K562 (cell line): ENCODE data around the gene SLC31A1. TPM values are rescaled to one million over a fixed set of nuclear protein-coding genes. Genes with fewer than 3 reads are reported as not detected.
A peak's percentile ranks its signal among the peaks of the same experiment; 100 is the strongest.

Source experiments
- BCOR ChIP-seq: fragments of 450-650 bp; IDR thresholded peaks from 2 replicates; pipeline ENCODE4 v1.6.1; 2016
- CAMTA2 ChIP-seq: fragments of 250-450 bp; sonication (Bioruptor Pico); conservative IDR thresholded peaks from 2 replicates; pipeline ENCODE4 v1.5.1; 2022
- CBFA2T2 ChIP-seq: fragments of 450-650 bp; conservative IDR thresholded peaks from 2 replicates; pipeline ENCODE4 v1.6.1; 2017; ENCODE audit warnings: mild to moderate bottlenecking
- NKRF ChIP-seq: fragments of 450-650 bp; IDR thresholded peaks from 2 replicates; pipeline ENCODE4 v1.6.1; 2016; ENCODE audit warnings: borderline replicate concordance
- PHF8 ChIP-seq: fragments of 200-600 bp; sonication (generic); IDR thresholded peaks from 2 replicates; pipeline ENCODE4 v1.6.1; 2012; ENCODE audit warnings: mixed run types, mild to moderate bottlenecking, inconsistent platforms, low read length, moderate library complexity, borderline replicate concordance
- POLR2B ChIP-seq: fragments of 450-650 bp; IDR thresholded peaks from 2 replicates; pipeline ENCODE4 v1.6.1; 2018; ENCODE audit warnings: low read depth; ENCODE audit not compliant: partially characterized antibody
- POLR2H ChIP-seq: IDR thresholded peaks from 2 replicates; pipeline ENCODE4 v1.6.1; 2016; ENCODE audit warnings: missing genetic modification characterization, low read depth, mild to moderate bottlenecking, control low read depth, missing compliant biosample characterization, moderate library complexity
- PYGO2 ChIP-seq: fragments of 450-650 bp; IDR thresholded peaks from 2 replicates; pipeline ENCODE4 v1.6.1; 2016; ENCODE audit warnings: mild to moderate bottlenecking, missing genetic modification characterization, moderate library complexity, missing compliant biosample characterization
- RB1 ChIP-seq: fragments of 450-650 bp; IDR thresholded peaks from 2 replicates; pipeline ENCODE4 v1.6.1; 2017; ENCODE audit warnings: low read depth, mild to moderate bottlenecking
- RFX1 ChIP-seq: fragments of 450-650 bp; IDR thresholded peaks from 2 replicates; pipeline ENCODE4 v1.6.1; 2016; ENCODE audit warnings: mild to moderate bottlenecking, moderate library complexity
- SLC30A9 ChIP-seq: fragments of 250-450 bp; sonication (Bioruptor Pico); IDR thresholded peaks from 2 replicates; pipeline ENCODE4 v1.8.0; 2022; ENCODE audit warnings: mild to moderate bottlenecking, moderate library complexity
- SMARCA4 ChIP-seq: fragments of 450-650 bp; IDR thresholded peaks from 2 replicates; pipeline ENCODE4 v1.6.1; 2016
- TAL1 ChIP-seq: fragments of 450-650 bp; IDR thresholded peaks from 2 replicates; pipeline ENCODE4 v1.6.1; 2016; ENCODE audit warnings: mild to moderate bottlenecking
- TCF3 ChIP-seq: sonication (generic); formaldehyde crosslinking; IDR thresholded peaks from 2 replicates; pipeline ENCODE4 v1.4.0; 2020; ENCODE audit warnings: mild to moderate bottlenecking, missing genetic modification reagents
- TCFL5 ChIP-seq: fragments of 250-450 bp; sonication (Bioruptor Pico); conservative IDR thresholded peaks from 2 replicates; pipeline ENCODE4 v1.6.1; 2021; ENCODE audit warnings: mild to moderate bottlenecking, moderate library complexity, matching md5 sums
- THRA ChIP-seq: fragments of 450-650 bp; IDR thresholded peaks from 2 replicates; pipeline ENCODE4 v1.6.1; 2017; ENCODE audit warnings: mild to moderate bottlenecking, moderate library complexity
- ZNF124 ChIP-seq: sonication (generic); formaldehyde crosslinking; IDR thresholded peaks from 2 replicates; pipeline ENCODE4 v1.8.1; 2022; ENCODE audit warnings: missing genetic modification reagents
- ZNF184 ChIP-seq: sonication (generic); formaldehyde crosslinking; IDR thresholded peaks from 2 replicates; pipeline ENCODE4 v1.5.0; 2020; ENCODE audit warnings: missing genetic modification reagents
- ZNF778 ChIP-seq: fragments of 450-650 bp; formaldehyde crosslinking; IDR thresholded peaks from 2 replicates; pipeline ENCODE4 v1.4.0; 2020; ENCODE audit warnings: mild to moderate bottlenecking, moderate library complexity
- polyA plus RNA-seq, 8 experiments: library from polyadenylated mRNA; depleted of rRNA in 4 of 8; stranded (reverse) in 5 of 8; unstranded in 3 of 8; fragments of >200 nt; fragmentation: Nextera tagmentation in 2 of 8; fragmentation: Illumina TruSeq in 1 of 8; extraction: Ambion mirVana in 2 of 8; extraction: Trizol in 1 of 8; gene quantifications; 2 replicates each; pipeline versions ENCODE4 v1.2.1 to v1.2.3, GENCODE V29; 2011 to 2014; ENCODE audit warnings: inconsistent platforms in 1 of 8, missing spikeins in 1 of 8
- total RNA-seq, 7 experiments: library from RNA; depleted of rRNA in 6 of 7; stranded (reverse); fragments of >200 nt in 6 of 7; fragmentation: Illumina TruSeq in 2 of 7; extraction: Trizol in 2 of 7; gene quantifications; 2 replicates each; pipeline versions ENCODE4 v1.2.1 to v1.2.3, GENCODE V29; 2011 to 2021; ENCODE audit warnings: low replicate concordance in 1 of 7
- TF ChIP-seq, protein P1 (sequence below): fragments of 450-650 bp; IDR thresholded peaks from 2 replicates; pipeline ENCODE4 v1.6.1; 2018; ENCODE audit warnings: mild to moderate bottlenecking, low read depth; ENCODE audit not compliant: partially characterized antibody
- TF ChIP-seq, protein P2 (sequence below), 2 experiments: fragments of 450-650 bp; conservative IDR thresholded peaks; 2 replicates each; pipeline ENCODE4 v1.6.1; 2017; ENCODE audit warnings: mild to moderate bottlenecking in 2 of 2, moderate library complexity in 2 of 2
- TF ChIP-seq, protein P3 (sequence below): fragments of 450-650 bp; formaldehyde crosslinking; IDR thresholded peaks from 2 replicates; pipeline ENCODE4 v1.4.0; 2020; ENCODE audit warnings: mild to moderate bottlenecking, moderate library complexity

SLC31A1 gene
- total and polyA plus RNA-seq, 9 of the 15 experiments (the other 6 are each of a cell fraction or from before 2014, with no cell fraction given) = 15.4 to 40.7 (median 25.9) TPM

DNA sequence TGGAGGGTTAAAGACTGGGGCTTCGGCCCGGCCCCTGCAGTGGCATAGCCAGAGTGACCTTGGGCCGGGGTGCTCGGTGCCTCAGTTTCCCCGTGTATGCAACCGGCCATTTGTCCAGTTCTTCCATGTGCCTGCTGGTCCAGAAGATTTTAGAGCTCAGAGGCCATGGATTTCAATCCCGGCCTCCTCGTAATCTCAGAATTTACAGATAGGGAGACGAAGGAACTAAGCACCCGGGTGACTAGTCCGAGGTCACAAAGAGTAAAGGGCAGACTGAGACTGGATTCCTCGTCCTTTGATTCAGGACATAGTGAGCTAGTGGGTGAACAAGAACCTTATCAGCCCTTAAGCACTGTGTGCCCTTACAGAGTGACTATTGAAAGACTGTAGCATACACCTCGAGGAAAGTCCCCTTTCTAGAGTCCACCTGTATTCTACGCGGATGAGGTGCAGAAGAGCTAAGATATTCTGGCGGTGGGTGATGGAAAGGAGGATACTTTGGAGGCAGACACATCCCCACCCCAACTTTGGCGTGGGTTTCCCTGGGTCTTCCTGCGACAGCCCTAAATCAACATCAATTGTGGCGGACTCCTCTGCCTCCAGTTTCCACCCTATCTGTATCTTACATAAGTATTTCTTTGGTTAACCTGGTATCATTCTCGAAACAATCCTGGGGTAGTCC lies 597 bp downstream of the SLC31A1 start (continued):
- TF ChIP-seq PYGO2 (tag) (no peak), CAMTA2 (CRISPR knock-in tag) (no peak), BCOR (peak; percentile 34; the same call in 1 of the 2 replicates), TCF3 (peak; percentile 63), RFX1 (no peak), TAL1 (peak; percentile 66), POLR2H (peak; percentile 4), POLR2B (no peak), PHF8 (no peak), RB1 (no peak), SMARCA4 (peak; percentile 19; the same call in 1 of the 2 replicates), ZNF184 (CRISPR knock-in tag) (no peak), TCFL5 (no peak), THRA (no peak), NKRF (0 out of 2 replicates have a peak, but pooled peaks have one; percentile 2), SLC30A9 (CRISPR knock-in tag) (no peak), ZNF124 (no peak), CBFA2T2 (peak; percentile 68), ZNF778 (CRISPR knock-in tag) (no peak)
- TF ChIP-seq, protein P1, sequence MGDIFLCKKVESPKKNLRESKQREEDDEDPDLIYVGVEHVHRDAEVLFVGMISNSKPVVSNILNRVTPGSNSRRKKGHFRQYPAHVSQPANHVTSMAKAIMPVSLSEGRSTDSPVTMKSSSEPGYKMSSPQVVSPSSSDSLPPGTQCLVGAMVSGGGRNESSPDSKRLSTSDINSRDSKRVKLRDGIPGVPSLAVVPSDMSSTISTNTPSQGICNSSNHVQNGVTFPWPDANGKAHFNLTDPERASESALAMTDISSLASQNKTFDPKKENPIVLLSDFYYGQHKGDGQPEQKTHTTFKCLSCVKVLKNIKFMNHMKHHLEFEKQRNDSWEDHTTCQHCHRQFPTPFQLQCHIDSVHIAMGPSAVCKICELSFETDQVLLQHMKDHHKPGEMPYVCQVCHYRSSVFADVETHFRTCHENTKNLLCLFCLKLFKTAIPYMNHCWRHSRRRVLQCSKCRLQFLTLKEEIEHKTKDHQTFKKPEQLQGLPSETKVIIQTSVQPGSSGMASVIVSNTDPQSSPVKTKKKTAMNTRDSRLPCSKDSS = no peak
- TF ChIP-seq, protein P2, sequence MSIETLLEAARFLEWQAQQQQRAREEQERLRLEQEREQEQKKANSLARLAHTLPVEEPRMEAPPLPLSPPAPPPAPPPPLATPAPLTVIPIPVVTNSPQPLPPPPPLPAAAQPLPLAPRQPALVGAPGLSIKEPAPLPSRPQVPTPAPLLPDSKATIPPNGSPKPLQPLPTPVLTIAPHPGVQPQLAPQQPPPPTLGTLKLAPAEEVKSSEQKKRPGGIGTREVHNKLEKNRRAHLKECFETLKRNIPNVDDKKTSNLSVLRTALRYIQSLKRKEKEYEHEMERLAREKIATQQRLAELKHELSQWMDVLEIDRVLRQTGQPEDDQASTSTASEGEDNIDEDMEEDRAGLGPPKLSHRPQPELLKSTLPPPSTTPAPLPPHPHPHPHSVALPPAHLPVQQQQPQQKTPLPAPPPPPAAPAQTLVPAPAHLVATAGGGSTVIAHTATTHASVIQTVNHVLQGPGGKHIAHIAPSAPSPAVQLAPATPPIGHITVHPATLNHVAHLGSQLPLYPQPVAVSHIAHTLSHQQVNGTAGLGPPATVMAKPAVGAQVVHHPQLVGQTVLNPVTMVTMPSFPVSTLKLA (conservative IDR thresholded peaks at IDR 0.05) = no peak
- TF ChIP-seq, protein P3, sequence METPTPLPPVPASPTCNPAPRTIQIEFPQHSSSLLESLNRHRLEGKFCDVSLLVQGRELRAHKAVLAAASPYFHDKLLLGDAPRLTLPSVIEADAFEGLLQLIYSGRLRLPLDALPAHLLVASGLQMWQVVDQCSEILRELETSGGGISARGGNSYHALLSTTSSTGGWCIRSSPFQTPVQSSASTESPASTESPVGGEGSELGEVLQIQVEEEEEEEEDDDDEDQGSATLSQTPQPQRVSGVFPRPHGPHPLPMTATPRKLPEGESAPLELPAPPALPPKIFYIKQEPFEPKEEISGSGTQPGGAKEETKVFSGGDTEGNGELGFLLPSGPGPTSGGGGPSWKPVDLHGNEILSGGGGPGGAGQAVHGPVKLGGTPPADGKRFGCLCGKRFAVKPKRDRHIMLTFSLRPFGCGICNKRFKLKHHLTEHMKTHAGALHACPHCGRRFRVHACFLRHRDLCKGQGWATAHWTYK = 0 out of 2 replicates have a peak, but pooled peaks have one; percentile 6
